GM18526 (cell line): Measurements from ENCODE around the gene PEX5L.

Source experiments
- POLR2A ChIP-seq: IDR thresholded peaks from 3 replicates; pipeline ENCODE4 v1.6.1; 2011; ENCODE audit not compliant: insufficient read length; ENCODE audit errors: extremely low read depth

The PEX5L gene

DNA sequence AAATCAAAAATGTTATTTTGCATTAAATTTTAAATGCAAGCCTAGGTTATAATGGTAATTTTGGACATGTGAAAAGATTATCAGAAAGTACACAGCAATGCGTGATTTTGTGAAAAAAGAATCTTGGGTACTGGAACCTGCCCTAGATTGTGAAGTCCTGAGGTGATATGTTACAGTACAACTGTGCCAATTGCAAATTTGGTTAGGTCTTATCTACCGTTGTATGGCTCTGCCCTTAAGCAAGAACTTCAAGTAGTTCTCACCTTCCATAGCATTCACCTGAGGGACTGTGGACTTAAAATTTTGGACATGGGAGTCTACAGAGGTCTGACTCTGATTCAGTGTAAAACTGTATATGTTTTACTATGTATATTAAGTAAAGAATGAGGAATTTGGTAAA lies 140.2 kb downstream of the PEX5L start:
- TF ChIP-seq POLR2A = no peak

DNA sequence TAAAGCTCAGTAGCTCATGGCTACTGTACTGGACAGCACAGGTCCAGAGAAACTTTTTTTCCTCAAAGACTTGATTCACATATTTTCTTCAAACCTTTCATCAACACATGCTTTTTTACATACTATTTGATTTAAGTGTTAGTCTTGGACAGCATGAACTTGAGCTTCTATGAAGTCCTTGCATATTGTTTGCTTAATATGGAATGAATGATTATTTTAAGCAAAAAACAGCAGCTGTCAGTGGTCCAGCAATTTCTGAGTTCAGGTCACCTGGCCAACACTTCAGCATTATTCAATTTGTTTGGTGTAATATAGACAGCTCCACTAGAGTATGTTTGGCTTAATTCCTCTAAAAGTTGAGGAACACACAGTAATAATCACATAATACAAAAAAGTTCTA lies 141.4 kb downstream of the PEX5L start:
- TF ChIP-seq POLR2A = no peak

GRCh38 chr3:179887295-179887943 lies 149.3 kb downstream of the PEX5L start:
- TF ChIP-seq POLR2A = no peak

GRCh38 chr3:179885950-179886349 lies 150.8 kb downstream of the PEX5L start:
- no peak for TF ChIP-seq POLR2A

GRCh38 chr3:179884136-179884535 lies 152.6 kb downstream of the PEX5L start:
- TF ChIP-seq POLR2A = no peak

DNA sequence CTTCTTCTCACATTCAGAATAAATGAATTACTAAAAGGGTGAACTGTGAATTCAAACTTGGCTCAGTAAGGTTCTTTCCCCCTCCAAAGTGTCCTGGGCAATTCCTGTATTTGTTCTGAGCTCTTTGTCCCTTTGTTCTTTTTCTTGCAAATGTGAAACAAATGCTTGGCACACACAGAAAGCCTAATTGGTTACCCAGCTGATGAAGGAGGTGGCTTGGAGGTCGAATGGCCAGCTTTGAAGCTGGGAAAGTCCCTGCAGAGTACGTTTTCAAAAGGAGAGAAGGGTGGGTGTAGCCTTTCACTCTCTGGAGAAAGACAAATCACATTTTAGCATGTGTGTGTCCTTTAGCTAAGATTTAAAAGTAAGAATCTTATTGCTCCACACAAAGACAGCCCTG lies 154.4 kb downstream of the PEX5L start:
- TF ChIP-seq POLR2A = no peak

- TF ChIP-seq POLR2A = no peak
Measured at GRCh38 chr3:179881791-179882190, 154.9 kb downstream of the PEX5L start.

GRCh38 chr3:179880868-179881267 lies 155.9 kb downstream of the PEX5L start:
- TF ChIP-seq POLR2A = no peak

GRCh38 chr3:179876440-179876839 lies 160.3 kb downstream of the PEX5L start:
- no peak for TF ChIP-seq POLR2A

- TF ChIP-seq POLR2A = no peak
Measured at GRCh38 chr3:179872842-179873241, 163.9 kb downstream of the PEX5L start.

- TF ChIP-seq POLR2A = no peak
Measured at GRCh38 chr3:179871782-179872181, 165.0 kb downstream of the PEX5L start.

DNA sequence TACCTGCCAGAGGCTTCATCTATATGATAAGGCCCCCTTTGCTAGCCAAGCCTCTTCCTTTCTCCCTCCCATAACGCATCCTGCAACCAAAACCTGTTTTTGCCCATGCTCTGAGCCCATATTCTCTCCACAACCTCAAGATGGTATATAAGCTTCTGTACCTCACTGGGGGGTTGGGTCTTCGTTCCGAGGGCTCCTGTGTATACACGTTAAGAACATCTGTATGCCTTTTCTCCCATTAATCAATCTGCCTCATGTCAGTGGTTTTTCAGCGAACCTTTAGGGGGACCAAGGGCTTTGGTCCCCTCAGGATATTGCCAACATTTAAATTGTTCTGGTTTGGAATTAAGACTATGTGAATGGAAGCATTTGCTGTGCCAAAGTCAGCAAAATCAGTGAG lies 168.0 kb downstream of the PEX5L start:
- TF ChIP-seq POLR2A = no peak

DNA sequence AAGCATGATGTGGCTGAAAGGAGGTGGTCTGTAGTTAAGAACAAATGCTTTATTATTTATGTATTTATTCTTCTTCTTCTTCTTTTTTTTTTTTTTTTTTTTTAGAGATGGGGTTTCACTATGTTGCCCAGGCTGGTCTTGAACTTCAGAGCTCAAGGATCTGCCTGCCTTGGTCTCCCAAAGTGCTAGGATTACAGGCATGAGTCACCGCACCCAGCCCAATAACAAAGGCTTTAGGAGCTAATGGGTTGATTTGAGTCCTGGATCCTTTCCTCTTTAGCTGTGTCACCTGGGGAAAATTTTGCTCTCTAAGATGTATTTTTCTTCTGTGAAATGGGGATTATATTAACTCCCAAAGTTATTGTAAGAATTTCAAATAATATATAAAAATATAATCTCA lies 168.8 kb downstream of the PEX5L start:
- no peak for TF ChIP-seq POLR2A

DNA sequence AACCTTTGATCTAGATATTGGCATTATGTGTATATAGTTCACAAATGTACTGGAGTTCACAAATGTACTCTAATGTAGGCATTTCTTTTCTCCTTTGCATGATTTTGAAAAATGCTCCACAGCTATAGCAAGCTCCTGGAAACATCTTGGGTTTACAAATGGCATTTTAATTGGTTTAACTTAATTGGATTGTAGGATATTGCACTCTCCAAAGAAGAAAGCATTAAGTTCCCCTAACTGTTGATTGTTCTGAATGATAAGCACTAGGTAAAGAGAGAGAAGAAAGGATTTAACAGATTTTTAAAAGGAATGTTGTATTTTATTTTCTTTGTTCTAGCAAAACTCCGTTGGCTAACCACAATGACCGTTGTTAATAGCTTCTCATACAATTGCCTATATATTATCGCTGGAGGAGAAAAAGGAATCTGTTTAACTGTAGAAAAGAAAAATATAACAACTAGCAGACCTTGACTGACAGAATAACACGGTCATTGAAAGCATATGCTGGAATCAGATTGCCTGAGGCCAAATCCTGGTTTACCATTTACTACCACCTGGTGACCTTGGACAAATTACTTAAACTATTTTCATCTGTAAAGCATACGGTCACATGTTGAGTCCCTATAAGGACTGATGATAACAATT lies 170.8 kb downstream of the PEX5L start:
- TF ChIP-seq POLR2A = no peak

- no peak for TF ChIP-seq POLR2A
Measured at GRCh38 chr3:179861953-179862352, 174.8 kb downstream of the PEX5L start.

GRCh38 chr3:179861292-179861691 lies 175.4 kb downstream of the PEX5L start:
- no peak for TF ChIP-seq POLR2A
